Epithelial cell of proximal tubule (primary cell): ENCODE results near the gene IFT43. TPM values are rescaled to one million over a fixed set of nuclear protein-coding genes. Genes with fewer than 3 reads are reported as not detected.
"Not testable (repeated sequence)": the region's sequence is repeated elsewhere in the genome, so short reads cannot be mapped to it uniquely, and the experiment has no call there.

Experiments used
- DNase-seq: peaks from one replicate; pipeline ENCODE4 v3.0.0-alpha.2; 2011; ENCODE audit warnings: low read depth
- H3K4me3 ChIP-seq: 2 replicates; pipeline ENCODE4 v1.5.1; 2011; ENCODE audit warnings: low read depth, mild to moderate bottlenecking, low read length
- total RNA-seq: library from RNA; depleted of rRNA; stranded (reverse); fragments of >200 nt; gene quantifications from 2 replicates; pipeline ENCODE4 v1.2.3, GENCODE V29; 2015
- TF ChIP-seq, protein P1 (sequence below): conservative IDR thresholded peaks from 2 replicates; pipeline ENCODE4 v1.5.1; 2012; ENCODE audit warnings: low read depth, mild to moderate bottlenecking, low read length

The IFT43 gene
- total RNA-seq, 1 donor from 2014 or later, result 28.3 TPM

DNA sequence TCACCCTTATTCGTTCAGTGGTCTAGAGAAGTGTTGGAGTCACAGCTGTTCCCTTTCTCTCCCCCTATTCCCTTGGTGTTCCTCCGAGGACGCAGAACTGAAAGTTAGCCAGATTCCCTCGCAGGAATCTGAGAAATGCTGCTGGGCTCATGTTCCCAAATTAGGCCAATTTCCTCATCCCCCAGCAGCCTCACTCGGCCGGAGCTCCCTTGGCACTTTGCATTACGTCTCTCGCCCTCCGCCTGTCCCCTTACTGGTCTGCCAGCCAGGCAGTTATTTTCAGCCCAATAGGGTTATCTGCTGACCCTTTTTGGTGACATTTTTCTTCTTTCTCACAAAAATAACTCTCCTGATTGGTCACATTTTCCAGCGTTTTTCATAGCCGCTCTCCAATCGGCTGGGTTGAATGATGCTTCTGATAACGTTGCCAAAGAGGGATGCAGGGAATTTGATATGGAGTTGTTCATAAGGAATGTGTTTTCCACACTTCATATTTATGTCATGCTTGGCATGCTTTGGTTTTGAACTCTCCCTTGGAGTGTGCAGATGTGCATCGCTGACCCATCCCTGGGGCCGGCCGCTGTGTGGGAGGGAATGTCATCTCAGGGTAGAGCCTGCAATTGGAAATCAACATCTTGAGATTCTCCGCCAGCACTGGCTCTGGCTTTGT lies 9.9 kb downstream of the IFT43 start:
- no peak overlapping the region for H3K4me3 ChIP-seq
- TF ChIP-seq, protein P1, sequence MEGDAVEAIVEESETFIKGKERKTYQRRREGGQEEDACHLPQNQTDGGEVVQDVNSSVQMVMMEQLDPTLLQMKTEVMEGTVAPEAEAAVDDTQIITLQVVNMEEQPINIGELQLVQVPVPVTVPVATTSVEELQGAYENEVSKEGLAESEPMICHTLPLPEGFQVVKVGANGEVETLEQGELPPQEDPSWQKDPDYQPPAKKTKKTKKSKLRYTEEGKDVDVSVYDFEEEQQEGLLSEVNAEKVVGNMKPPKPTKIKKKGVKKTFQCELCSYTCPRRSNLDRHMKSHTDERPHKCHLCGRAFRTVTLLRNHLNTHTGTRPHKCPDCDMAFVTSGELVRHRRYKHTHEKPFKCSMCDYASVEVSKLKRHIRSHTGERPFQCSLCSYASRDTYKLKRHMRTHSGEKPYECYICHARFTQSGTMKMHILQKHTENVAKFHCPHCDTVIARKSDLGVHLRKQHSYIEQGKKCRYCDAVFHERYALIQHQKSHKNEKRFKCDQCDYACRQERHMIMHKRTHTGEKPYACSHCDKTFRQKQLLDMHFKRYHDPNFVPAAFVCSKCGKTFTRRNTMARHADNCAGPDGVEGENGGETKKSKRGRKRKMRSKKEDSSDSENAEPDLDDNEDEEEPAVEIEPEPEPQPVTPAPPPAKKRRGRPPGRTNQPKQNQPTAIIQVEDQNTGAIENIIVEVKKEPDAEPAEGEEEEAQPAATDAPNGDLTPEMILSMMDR, result no peak
- DNase-seq, result no peak

DNA sequence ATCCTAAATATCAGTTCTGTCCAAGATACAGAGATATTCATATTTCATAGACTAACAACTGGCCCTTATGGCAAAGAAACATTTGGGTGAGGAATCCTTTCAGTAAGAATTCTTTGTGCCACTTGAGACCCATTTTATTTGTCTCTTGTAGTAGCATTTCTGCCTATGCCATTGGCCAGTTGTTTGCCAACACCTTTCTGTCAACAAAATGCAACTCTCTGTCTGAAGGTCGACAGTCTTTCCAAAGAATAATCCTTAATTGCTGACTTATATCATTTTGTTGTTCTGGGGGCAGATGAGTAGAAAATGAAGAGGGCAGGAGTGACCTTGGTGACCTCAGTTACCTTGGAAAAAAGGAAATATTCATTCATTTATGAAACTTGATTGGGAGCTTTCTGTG lies 10.9 kb downstream of the IFT43 start:
- DNase-seq, result no peak
- TF ChIP-seq, protein P1, result no peak
- H3K4me3 ChIP-seq, result no peak overlapping the region

DNA sequence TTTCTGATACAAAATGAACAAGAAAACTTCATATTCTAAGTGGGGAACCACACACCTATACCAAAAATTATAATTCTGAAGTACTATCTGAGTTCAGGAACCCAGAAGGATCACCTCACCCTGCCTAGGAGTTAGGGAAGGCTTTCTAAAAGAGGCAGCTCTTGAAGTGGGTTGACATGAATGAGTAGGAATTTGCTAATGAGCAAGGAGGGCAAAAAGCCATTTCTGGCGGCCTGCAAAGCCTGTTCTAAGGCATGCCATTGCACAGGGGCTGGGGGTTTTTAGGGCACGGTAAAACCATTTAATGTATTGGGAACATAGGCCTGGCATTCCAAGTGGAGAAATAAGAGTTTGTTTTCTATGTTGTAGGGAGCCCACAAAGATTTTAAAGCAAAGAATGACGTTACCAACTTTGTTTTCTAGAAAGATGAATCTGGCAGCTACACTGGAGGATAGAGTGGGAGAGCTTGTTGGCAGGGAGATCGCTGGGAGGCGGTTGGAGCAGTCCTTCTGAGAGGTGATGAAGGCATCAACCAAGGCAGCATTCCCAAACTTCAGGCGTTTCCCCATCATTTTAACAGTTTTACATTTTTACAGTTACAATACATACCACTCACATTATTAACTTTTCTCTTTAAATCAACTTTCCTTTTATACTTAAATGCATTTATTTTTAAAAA lies 14.1 kb downstream of the IFT43 start:
- TF ChIP-seq, protein P1, result no peak
- H3K4me3 ChIP-seq, result no peak overlapping the region
- DNase-seq, result no peak

DNA sequence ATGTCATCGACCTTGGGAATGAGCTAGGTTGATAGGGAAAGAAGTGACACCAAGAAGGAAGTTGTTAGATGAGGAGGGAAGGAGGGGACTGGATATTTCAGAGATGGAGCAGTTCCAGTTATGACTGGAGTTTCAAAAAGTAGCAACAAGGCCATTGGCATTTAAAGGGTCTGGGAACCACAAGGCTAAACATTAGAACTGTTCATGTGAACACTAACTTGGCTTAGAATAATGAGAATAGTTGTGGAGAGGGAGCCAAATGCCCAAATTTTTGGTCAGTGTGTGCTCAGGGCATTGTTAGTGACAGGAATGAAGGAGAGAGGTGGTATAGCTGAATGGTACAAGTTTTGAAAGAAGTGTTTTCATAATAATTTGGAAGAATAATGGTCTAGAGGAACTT lies 16.8 kb downstream of the IFT43 start:
- TF ChIP-seq, protein P1, result no peak
- no peak overlapping the region for H3K4me3 ChIP-seq
- no peak for DNase-seq

DNA sequence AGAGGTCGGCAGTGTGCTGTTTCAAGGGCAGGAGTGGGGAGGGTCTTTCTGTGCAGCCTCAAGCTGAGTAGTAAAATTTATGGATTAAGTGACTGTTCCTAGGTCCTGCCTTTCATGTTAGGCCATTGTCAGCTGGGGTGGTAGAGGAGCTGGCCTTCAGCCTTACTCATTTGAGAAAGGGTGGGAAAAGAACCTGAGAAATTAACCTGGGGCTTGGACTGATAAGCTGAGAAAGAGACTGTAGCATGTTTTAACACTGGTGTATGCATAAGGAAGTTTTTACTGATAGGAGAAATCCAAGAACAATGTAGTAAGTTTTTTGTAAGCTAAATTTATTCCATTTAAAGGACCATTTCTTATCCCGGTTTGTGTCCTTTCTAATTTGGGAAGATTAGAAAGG lies 20.7 kb downstream of the IFT43 start:
- TF ChIP-seq, protein P1, result no peak
- no peak for DNase-seq
- no peak overlapping the region for H3K4me3 ChIP-seq

DNA sequence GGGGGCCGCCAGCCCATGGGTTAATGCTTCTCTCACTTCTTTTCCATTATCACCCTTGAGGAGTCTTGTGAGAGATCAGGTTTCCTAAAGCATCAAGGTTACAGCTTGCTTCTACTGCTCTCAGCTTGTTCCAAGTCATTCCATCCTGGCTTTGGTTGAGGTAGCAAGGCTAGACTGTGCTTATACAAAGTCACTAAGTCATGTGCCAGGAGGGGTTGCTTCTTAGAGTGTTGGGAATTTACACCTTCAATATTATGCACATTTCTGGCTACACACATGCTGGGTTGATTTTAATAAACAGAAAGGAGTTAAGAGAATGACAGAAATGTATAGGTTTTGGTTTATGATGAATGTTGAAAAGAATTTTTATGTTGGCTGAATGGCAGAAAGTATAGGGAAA lies 21.8 kb downstream of the IFT43 start:
- no peak overlapping the region for H3K4me3 ChIP-seq
- TF ChIP-seq, protein P1, result no peak
- no peak for DNase-seq

DNA sequence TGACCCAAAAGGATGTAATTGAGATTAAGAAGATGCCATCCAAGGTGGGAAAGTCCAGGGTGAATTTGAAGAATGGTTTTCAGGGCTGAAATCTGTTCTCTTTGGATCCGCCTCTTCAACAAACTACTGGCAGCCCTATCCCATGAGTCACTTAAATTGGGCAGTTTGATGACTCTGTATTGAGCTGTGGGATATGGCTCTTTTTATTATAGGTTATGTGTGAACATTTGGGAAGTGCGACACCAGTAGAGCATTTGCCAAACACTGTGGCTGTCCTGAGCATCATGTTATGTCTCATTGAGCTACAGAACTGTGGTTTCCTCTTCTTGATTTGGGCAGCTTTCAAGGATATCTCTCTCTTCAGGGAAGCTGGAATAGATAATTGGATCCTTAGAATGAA lies 22.3 kb downstream of the IFT43 start:
- TF ChIP-seq, protein P1, result no peak
- DNase-seq, result no peak
- no peak overlapping the region for H3K4me3 ChIP-seq

DNA sequence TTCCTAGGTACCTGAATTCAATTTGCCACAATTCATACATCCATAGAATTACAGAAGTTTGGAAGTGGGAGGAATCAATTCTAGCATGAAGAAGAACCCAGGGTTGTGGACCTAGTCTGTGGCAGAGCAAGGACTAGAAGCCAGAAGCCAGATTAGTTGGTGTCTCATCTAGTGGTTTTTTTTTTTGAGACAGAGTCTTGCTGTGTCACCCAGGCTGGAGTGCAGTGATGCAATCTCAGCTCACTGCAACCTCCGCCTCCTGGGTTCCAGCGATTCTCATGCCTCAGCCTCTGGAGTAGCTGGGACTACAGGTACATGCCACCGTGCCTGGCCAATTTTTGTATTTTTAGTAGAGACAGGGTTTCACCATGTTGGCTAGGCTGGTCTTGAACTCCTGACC lies 24.1 kb downstream of the IFT43 start:
- not testable (repeated sequence) for DNase-seq, H3K4me3 ChIP-seq
